GM12878 (cell line): ENCODE measurements around the gene TSPO2. TPM values are rescaled to one million over a fixed set of nuclear protein-coding genes. Genes with fewer than 3 reads are reported as not detected.
A peak's percentile ranks its signal among the peaks of the same experiment; 100 is the strongest.

Experiments used
- CEBPB ChIP-seq, 2 experiments: fragments of 150-350 bp in 1 of 2; IDR thresholded peaks; 2 replicates each; pipeline ENCODE4 v1.6.1; 2012 to 2014; ENCODE audit warnings: low read depth in 2 of 2, low read length in 2 of 2, borderline replicate concordance in 1 of 2, inconsistent platforms in 1 of 2
- CHD4 ChIP-seq: fragments of 200-600 bp; sonication (generic); IDR thresholded peaks from 2 replicates; pipeline ENCODE4 v1.6.1; 2016; ENCODE audit warnings: mild to moderate bottlenecking
- E2F8 ChIP-seq: fragments of 450-650 bp; IDR thresholded peaks from 2 replicates; pipeline ENCODE4 v1.6.1; 2018; ENCODE audit warnings: mild to moderate bottlenecking, low read depth, moderate library complexity; ENCODE audit not compliant: partially characterized antibody
- EED ChIP-seq: sonication (generic); IDR thresholded peaks from 2 replicates; pipeline ENCODE4 v1.6.1; 2016; ENCODE audit warnings: antibody characterized with exemption, low read depth
- FOS ChIP-seq: IDR thresholded peaks from 3 replicates; pipeline ENCODE4 v1.6.1; 2011; ENCODE audit warnings: borderline replicate concordance; ENCODE audit not compliant: insufficient read length; ENCODE audit errors: extremely low read depth
- FOXK2 ChIP-seq: fragments of 450-650 bp; IDR thresholded peaks from 2 replicates; pipeline ENCODE4 v1.6.1; 2017; ENCODE audit warnings: mild to moderate bottlenecking, moderate library complexity
- IRF3 ChIP-seq: fragments of 450-650 bp; IDR thresholded peaks from 2 replicates; pipeline ENCODE4 v1.6.1; 2014; ENCODE audit warnings: mild to moderate bottlenecking
- KDM1A ChIP-seq: fragments of 200-600 bp; sonication (generic); IDR thresholded peaks from 2 replicates; pipeline ENCODE4 v1.6.1; 2016; ENCODE audit warnings: borderline replicate concordance
- KLF5 ChIP-seq: fragments of 450-650 bp; IDR thresholded peaks from 2 replicates; pipeline ENCODE4 v1.6.1; 2014; ENCODE audit warnings: mild to moderate bottlenecking; ENCODE audit not compliant: partially characterized antibody
- MTA2 ChIP-seq: fragments of 450-650 bp; IDR thresholded peaks from 2 replicates; pipeline ENCODE4 v1.6.1; 2016; ENCODE audit warnings: low read depth, mild to moderate bottlenecking, moderate library complexity
- MXI1 ChIP-seq: fragments of 150-350 bp; IDR thresholded peaks from 2 replicates; pipeline ENCODE4 v1.6.1; 2011; ENCODE audit warnings: low read depth, mild to moderate bottlenecking, inconsistent platforms, low read length, improper control_type of control experiment
- NBN ChIP-seq: fragments of 450-650 bp; IDR thresholded peaks from 2 replicates; pipeline ENCODE4 v1.6.1; 2016
- POLR2A ChIP-seq: IDR thresholded peaks from 2 replicates; pipeline ENCODE4 v1.6.1; 2011; ENCODE audit warnings: low read depth, mild to moderate bottlenecking, low read length
- POLR2AphosphoS2 ChIP-seq: IDR thresholded peaks from 2 replicates; pipeline ENCODE4 v1.6.1; 2011; ENCODE audit warnings: low read depth, mild to moderate bottlenecking, low read length, improper control_type of control experiment, moderate library complexity
- RAD21 ChIP-seq: IDR thresholded peaks from 2 replicates; pipeline ENCODE4 v1.6.1; 2011; ENCODE audit warnings: mild to moderate bottlenecking, low read depth, low read length, moderate library complexity; ENCODE audit not compliant: insufficient read depth
- RELA ChIP-seq: fragments of 450-650 bp; IDR thresholded peaks from 2 replicates; pipeline ENCODE4 v1.8.0; 2014; ENCODE audit warnings: borderline replicate concordance; ENCODE audit not compliant: partially characterized antibody
- ZNF24 ChIP-seq: fragments of 450-650 bp; IDR thresholded peaks from 2 replicates; pipeline ENCODE4 v1.6.1; 2017; ENCODE audit warnings: antibody characterized with exemption, mild to moderate bottlenecking
- ZNF274 ChIP-seq: IDR thresholded peaks from one replicate; pipeline ENCODE4 v1.8.0; 2011; ENCODE audit not compliant: insufficient read length, insufficient read depth
- ZNF384 ChIP-seq: IDR thresholded peaks from 2 replicates; pipeline ENCODE4 v1.6.1; 2012; ENCODE audit warnings: low read depth, mild to moderate bottlenecking, low read length, improper control_type of control experiment, borderline replicate concordance
- ZZZ3 ChIP-seq: IDR thresholded peaks from 2 replicates; pipeline ENCODE4 v1.6.1; 2011; ENCODE audit warnings: low read depth; ENCODE audit not compliant: control insufficient read depth, insufficient read length
- polyA plus RNA-seq, 11 experiments: library from polyadenylated mRNA; depleted of rRNA in 4 of 11; unstranded in 6 of 11; stranded (reverse) in 5 of 11; fragments of >200 nt; fragmentation: Nextera tagmentation in 4 of 11; fragmentation: Illumina TruSeq in 1 of 11; extraction: Ambion mirVana in 4 of 11; extraction: Trizol in 1 of 11; gene quantifications; 1 replicate in 1 of 11; 2 replicates in 10 of 11; pipeline versions ENCODE4 v1.2.1 to v1.2.3, GENCODE V29; 2011 to 2016; ENCODE audit warnings: inconsistent platforms in 2 of 11, missing spikeins in 2 of 11, low read depth in 1 of 11
- total RNA-seq, 4 experiments: library from RNA; depleted of rRNA in 3 of 4; stranded (reverse); fragments of >200 nt in 3 of 4; fragmentation: Illumina TruSeq in 1 of 4; extraction: Trizol in 1 of 4; gene quantifications; 2 replicates each; pipeline versions ENCODE4 v1.2.1 to v1.2.3, GENCODE V29; 2013 to 2021
- TF ChIP-seq, protein P1 (sequence below): IDR thresholded peaks from 2 replicates; pipeline ENCODE4 v1.6.1; 2011; ENCODE audit warnings: borderline replicate concordance, low read depth, mild to moderate bottlenecking, moderate library complexity, low read length; ENCODE audit not compliant: insufficient read depth, poor library complexity, severe bottlenecking
- TF ChIP-seq, protein P2 (sequence below): fragments of 450-650 bp; IDR thresholded peaks from 2 replicates; pipeline ENCODE4 v1.6.1; 2017; ENCODE audit warnings: mild to moderate bottlenecking, moderate library complexity

Gene TSPO2
- total and polyA plus RNA-seq, 10 of the 15 experiments (the other 5 are each of a cell fraction or from before 2014, with no cell fraction given), result not detected

- no peak for TF ChIP-seq KDM1A
- no peak for TF ChIP-seq CHD4
- TF ChIP-seq E2F8, result no peak
- TF ChIP-seq KLF5, result peak; percentile 52
- 0 out of 2 replicates have a peak, but pooled peaks have one; percentile 20 for TF ChIP-seq ZNF24
- TF ChIP-seq MXI1, result no peak; the same call in 1 of the 2 replicates
- TF ChIP-seq FOXK2, result no peak
- no peak for TF ChIP-seq RAD21
- TF ChIP-seq IRF3, result no peak
- TF ChIP-seq ZNF274, result no peak
- no peak for TF ChIP-seq FOS
- TF ChIP-seq, protein P1, sequence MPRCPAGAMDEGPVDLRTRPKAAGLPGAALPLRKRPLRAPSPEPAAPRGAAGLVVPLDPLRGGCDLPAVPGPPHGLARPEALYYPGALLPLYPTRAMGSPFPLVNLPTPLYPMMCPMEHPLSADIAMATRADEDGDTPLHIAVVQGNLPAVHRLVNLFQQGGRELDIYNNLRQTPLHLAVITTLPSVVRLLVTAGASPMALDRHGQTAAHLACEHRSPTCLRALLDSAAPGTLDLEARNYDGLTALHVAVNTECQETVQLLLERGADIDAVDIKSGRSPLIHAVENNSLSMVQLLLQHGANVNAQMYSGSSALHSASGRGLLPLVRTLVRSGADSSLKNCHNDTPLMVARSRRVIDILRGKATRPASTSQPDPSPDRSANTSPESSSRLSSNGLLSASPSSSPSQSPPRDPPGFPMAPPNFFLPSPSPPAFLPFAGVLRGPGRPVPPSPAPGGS, result no peak
- TF ChIP-seq, protein P2, sequence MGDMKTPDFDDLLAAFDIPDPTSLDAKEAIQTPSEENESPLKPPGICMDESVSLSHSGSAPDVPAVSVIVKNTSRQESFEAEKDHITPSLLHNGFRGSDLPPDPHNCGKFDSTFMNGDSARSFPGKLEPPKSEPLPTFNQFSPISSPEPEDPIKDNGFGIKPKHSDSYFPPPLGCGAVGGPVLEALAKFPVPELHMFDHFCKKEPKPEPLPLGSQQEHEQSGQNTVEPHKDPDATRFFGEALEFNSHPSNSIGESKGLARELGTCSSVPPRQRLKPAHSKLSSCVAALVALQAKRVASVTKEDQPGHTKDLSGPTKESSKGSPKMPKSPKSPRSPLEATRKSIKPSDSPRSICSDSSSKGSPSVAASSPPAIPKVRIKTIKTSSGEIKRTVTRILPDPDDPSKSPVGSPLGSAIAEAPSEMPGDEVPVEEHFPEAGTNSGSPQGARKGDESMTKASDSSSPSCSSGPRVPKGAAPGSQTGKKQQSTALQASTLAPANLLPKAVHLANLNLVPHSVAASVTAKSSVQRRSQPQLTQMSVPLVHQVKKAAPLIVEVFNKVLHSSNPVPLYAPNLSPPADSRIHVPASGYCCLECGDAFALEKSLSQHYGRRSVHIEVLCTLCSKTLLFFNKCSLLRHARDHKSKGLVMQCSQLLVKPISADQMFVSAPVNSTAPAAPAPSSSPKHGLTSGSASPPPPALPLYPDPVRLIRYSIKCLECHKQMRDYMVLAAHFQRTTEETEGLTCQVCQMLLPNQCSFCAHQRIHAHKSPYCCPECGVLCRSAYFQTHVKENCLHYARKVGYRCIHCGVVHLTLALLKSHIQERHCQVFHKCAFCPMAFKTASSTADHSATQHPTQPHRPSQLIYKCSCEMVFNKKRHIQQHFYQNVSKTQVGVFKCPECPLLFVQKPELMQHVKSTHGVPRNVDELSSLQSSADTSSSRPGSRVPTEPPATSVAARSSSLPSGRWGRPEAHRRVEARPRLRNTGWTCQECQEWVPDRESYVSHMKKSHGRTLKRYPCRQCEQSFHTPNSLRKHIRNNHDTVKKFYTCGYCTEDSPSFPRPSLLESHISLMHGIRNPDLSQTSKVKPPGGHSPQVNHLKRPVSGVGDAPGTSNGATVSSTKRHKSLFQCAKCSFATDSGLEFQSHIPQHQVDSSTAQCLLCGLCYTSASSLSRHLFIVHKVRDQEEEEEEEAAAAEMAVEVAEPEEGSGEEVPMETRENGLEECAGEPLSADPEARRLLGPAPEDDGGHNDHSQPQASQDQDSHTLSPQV, result 0 out of 2 replicates have a peak, but pooled peaks have one; percentile 47
- TF ChIP-seq POLR2AphosphoS2, result peak; percentile 91
- TF ChIP-seq NBN, result no peak
- no peak for TF ChIP-seq EED
- TF ChIP-seq MTA2, result no peak
- TF ChIP-seq CEBPB (IDR thresholded peaks at IDR 0.05; ENCODE audit: borderline replicate concordance in 1 of 2, low read depth in 2 of 2, low read length in 2 of 2), result no peak
- peak; percentile 76 for TF ChIP-seq POLR2A
- TF ChIP-seq ZNF384, result no peak
- no peak for TF ChIP-seq ZZZ3
- peak; percentile 41 for TF ChIP-seq RELA
Observed at GRCh38 chr6:41073203-41073967, 31.1 kb downstream of the TSPO2 start (continued).
